GM23338 (cell line): ENCODE data around the gene MPPED2. TPM values are rescaled to one million over a fixed set of nuclear protein-coding genes. Genes with fewer than 3 reads are reported as not detected.

Experiments
- ATAC-seq: fragments of 200-7000 bp; cut with Tn5 transposase; 3 replicates; pipeline ENCODE4 v1.9.1; 2020
- DNase-seq: peaks from one replicate; pipeline ENCODE4 v3.0.0-alpha.2; 2015; ENCODE audit warnings: low spot score
- H2AFZ ChIP-seq: fragments of 200-600 bp; sonication (generic); 2 replicates; pipeline ENCODE4 v1.8.0; 2016; ENCODE audit warnings: antibody characterized with exemption, mild to moderate bottlenecking, moderate library complexity
- H3F3A ChIP-seq: fragments of 200-600 bp; sonication (generic); replicated peaks from 2 replicates; pipeline ENCODE4 v1.8.0; 2017; ENCODE audit warnings: antibody characterized with exemption, mixed run types, low read depth
- H3K27ac ChIP-seq: fragments of 200-600 bp; sonication (generic); 2 replicates; pipeline ENCODE4 v1.6.1; 2016; ENCODE audit warnings: low read depth
- H3K27me3 ChIP-seq: fragments of 200-600 bp; sonication (generic); 2 replicates; pipeline ENCODE4 v1.8.0; 2016; ENCODE audit warnings: mild to moderate bottlenecking, mixed run types, moderate library complexity; ENCODE audit not compliant: insufficient read depth
- H3K36me3 ChIP-seq: fragments of 200-600 bp; sonication (generic); 2 replicates; pipeline ENCODE4 v1.8.0; 2016; ENCODE audit warnings: mild to moderate bottlenecking; ENCODE audit not compliant: insufficient read depth
- H3K4me1 ChIP-seq: fragments of 200-600 bp; sonication (generic); 2 replicates; pipeline ENCODE4 v1.8.0; 2016; ENCODE audit warnings: mild to moderate bottlenecking, moderate library complexity; ENCODE audit not compliant: insufficient read depth
- H3K4me2 ChIP-seq: fragments of 200-600 bp; sonication (generic); 2 replicates; pipeline ENCODE4 v1.7.1; 2017; ENCODE audit warnings: mixed run types
- H3K4me3 ChIP-seq: fragments of 200-600 bp; sonication (generic); 2 replicates; pipeline ENCODE4 v1.6.1; 2016; ENCODE audit warnings: mixed run types
- H3K79me2 ChIP-seq: fragments of 200-600 bp; sonication (generic); replicated peaks from 2 replicates; pipeline ENCODE4 v1.8.0; 2017; ENCODE audit warnings: mild to moderate bottlenecking; ENCODE audit not compliant: insufficient read depth
- H3K9me2 ChIP-seq: fragments of 200-600 bp; sonication (generic); 2 replicates; pipeline ENCODE4 v1.8.0; 2017; ENCODE audit not compliant: insufficient read depth
- H4K20me1 ChIP-seq: fragments of 200-600 bp; sonication (generic); replicated peaks from 2 replicates; pipeline ENCODE4 v1.8.0; 2017; ENCODE audit warnings: mild to moderate bottlenecking; ENCODE audit not compliant: insufficient read depth
- H3K27ac Mint-ChIP-seq: 2 replicates; pipeline ENCODE4 v1.8.0; 2020; ENCODE audit warnings: inconsistent platforms, mild to moderate bottlenecking, moderate library complexity, mixed read lengths
- H3K27me3 Mint-ChIP-seq: 3 replicates; pipeline ENCODE4 v1.8.0; 2022; ENCODE audit warnings: low read depth, mild to moderate bottlenecking, moderate library complexity, mixed read lengths, inconsistent platforms; ENCODE audit not compliant: insufficient read depth, poor library complexity
- H3K36me3 Mint-ChIP-seq: 3 replicates; pipeline ENCODE4 v1.8.0; 2021; ENCODE audit warnings: low read depth, mild to moderate bottlenecking, inconsistent platforms, moderate library complexity, mixed read lengths
- H3K4me1 Mint-ChIP-seq: 3 replicates; pipeline ENCODE4 v1.8.0; 2020; ENCODE audit warnings: mild to moderate bottlenecking, inconsistent platforms, mixed read lengths
- H3K4me3 Mint-ChIP-seq: 3 replicates; pipeline ENCODE4 v1.8.0; 2021; ENCODE audit warnings: moderate library complexity, mild to moderate bottlenecking, inconsistent platforms, mixed read lengths
- H3K9me3 Mint-ChIP-seq: 3 replicates; pipeline ENCODE4 v1.8.0; 2020; ENCODE audit warnings: moderate library complexity, mild to moderate bottlenecking, inconsistent platforms, mixed read lengths
- CREB1 ChIP-seq: fragments of 250-450 bp; sonication (Bioruptor Pico); IDR thresholded peaks from 2 replicates; pipeline ENCODE4 v1.5.0; 2020; ENCODE audit warnings: low read depth, mild to moderate bottlenecking, moderate library complexity
- EZH2 ChIP-seq: fragments of 200-600 bp; sonication (generic); IDR thresholded peaks from one replicate; pipeline ENCODE4 v1.8.0; 2017; ENCODE audit warnings: antibody characterized with exemption, mild to moderate bottlenecking, low read depth; ENCODE audit not compliant: unreplicated experiment
- EZH2phosphoT487 ChIP-seq: fragments of 200-600 bp; sonication (generic); IDR thresholded peaks from one replicate; pipeline ENCODE4 v1.8.1; 2018; ENCODE audit warnings: antibody characterized with exemption; ENCODE audit not compliant: unreplicated experiment
- JUNB ChIP-seq: IDR thresholded peaks from one replicate; pipeline ENCODE4 v1.6.1; 2016; ENCODE audit warnings: antibody characterized with exemption; ENCODE audit not compliant: unreplicated experiment
- NANOG ChIP-seq: IDR thresholded peaks from 2 replicates; pipeline ENCODE4 v1.6.1; 2016; ENCODE audit warnings: antibody characterized with exemption, borderline replicate concordance
- POLR2AphosphoS5 ChIP-seq: IDR thresholded peaks from 2 replicates; pipeline ENCODE4 v1.6.1; 2016; ENCODE audit warnings: antibody characterized with exemption, low read depth
- STAT1 ChIP-seq: IDR thresholded peaks from one replicate; pipeline ENCODE4 v1.6.1; 2016; ENCODE audit warnings: antibody characterized with exemption; ENCODE audit not compliant: unreplicated experiment
- ZNF114 ChIP-seq: fragments of 250-450 bp; sonication (Bioruptor Pico); IDR thresholded peaks from 2 replicates; pipeline ENCODE4 v1.5.0; 2020; ENCODE audit warnings: mild to moderate bottlenecking, moderate library complexity
- ZNF331 ChIP-seq: fragments of 250-450 bp; sonication (Bioruptor Pico); IDR thresholded peaks from 2 replicates; pipeline ENCODE4 v1.5.0; 2020; ENCODE audit warnings: low read depth, mild to moderate bottlenecking, moderate library complexity
- polyA plus RNA-seq: library from polyadenylated mRNA; unstranded; fragments of >200 nt; fragmentation: Nextera tagmentation; extraction: Ambion mirVana; gene quantifications from 2 replicates; pipeline ENCODE4 v1.2.1, GENCODE V29; 2016
- total RNA-seq: library from RNA; depleted of rRNA; stranded (reverse); fragments of >200 nt; shearing (Covaris generic); gene quantifications from 2 replicates; pipeline ENCODE4 v1.2.3, GENCODE V29; 2014
- TF ChIP-seq, protein P1 (sequence below): IDR thresholded peaks from 2 replicates; pipeline ENCODE4 v1.6.1; 2016; ENCODE audit warnings: antibody characterized with exemption
- TF ChIP-seq, protein P2 (sequence below), 2 experiments: fragments of 200-600 bp in 1 of 2; sonication (generic) in 1 of 2; conservative IDR thresholded peaks; 2 replicates each; pipeline versions ENCODE4 v1.5.1 to v1.6.1; 2016 to 2017; ENCODE audit warnings: antibody characterized with exemption in 2 of 2, low read depth in 2 of 2, mild to moderate bottlenecking in 2 of 2, moderate library complexity in 1 of 2
- TF ChIP-seq, protein P3 (sequence below): fragments of 250-450 bp; sonication (Bioruptor Pico); IDR thresholded peaks from 2 replicates; pipeline ENCODE4 v1.5.0; 2020; ENCODE audit warnings: mild to moderate bottlenecking, moderate library complexity
- TF ChIP-seq, protein P4 (sequence below): IDR thresholded peaks from one replicate; pipeline ENCODE4 v1.6.1; 2018; ENCODE audit warnings: antibody characterized with exemption; ENCODE audit not compliant: unreplicated experiment

MPPED2 gene
- total and polyA plus RNA-seq, 2 experiments from 2014 or later = 4.4 to 6.8 TPM

DNA sequence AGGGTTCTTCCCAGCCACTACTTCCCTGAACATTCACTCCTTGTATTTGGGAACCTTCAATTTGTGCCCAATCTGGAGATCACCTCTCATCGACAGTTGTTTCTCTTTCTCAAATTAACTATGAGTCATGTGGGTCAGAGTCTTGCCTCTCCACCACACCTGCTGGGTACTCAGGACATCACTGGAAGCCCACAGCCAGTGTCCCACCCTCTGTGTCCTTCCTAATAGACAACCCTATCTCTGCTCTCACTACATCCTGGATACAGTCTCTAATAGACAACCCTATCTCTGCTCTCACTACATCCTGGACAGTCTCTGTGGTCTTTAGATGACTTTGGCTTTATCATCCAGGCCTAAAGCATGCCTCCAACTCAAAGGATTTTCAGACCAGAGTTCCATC lies 193.1 kb downstream of the MPPED2 start:
- H3K36me3 ChIP-seq = no peaks in the 10 kb centered on the region
- H4K20me1 ChIP-seq = no peaks in the 10 kb centered on the region
- no peaks in the 10 kb centered on the region for H3K9me2 ChIP-seq
- Mint-ChIP-seq H3K9me3 (peaks cover 2% of the 10 kb centered on the region; the same call in 1 of the 3 replicates), H3K36me3 (peaks cover 3% of the 10 kb centered on the region; the same call in 1 of the 3 replicates), H3K27ac (no peak overlapping the region), H3K4me3 (no peak overlapping the region), H3K27me3 (no peaks in the 10 kb centered on the region), H3K4me1 (peaks cover 6% of the 10 kb centered on the region; the same call in 1 of the 3 replicates)
- no peak overlapping the region for H2AFZ ChIP-seq
- no peaks in the 10 kb centered on the region for H3K4me1 ChIP-seq
- H3K4me3 ChIP-seq = no peak overlapping the region
- no peaks in the 10 kb centered on the region for H3K79me2 ChIP-seq
- H3K27ac ChIP-seq = no peak overlapping the region
- H3F3A ChIP-seq = no peaks in the 10 kb centered on the region
- H3K4me2 ChIP-seq = no peak overlapping the region
- TF ChIP-seq, protein P1, sequence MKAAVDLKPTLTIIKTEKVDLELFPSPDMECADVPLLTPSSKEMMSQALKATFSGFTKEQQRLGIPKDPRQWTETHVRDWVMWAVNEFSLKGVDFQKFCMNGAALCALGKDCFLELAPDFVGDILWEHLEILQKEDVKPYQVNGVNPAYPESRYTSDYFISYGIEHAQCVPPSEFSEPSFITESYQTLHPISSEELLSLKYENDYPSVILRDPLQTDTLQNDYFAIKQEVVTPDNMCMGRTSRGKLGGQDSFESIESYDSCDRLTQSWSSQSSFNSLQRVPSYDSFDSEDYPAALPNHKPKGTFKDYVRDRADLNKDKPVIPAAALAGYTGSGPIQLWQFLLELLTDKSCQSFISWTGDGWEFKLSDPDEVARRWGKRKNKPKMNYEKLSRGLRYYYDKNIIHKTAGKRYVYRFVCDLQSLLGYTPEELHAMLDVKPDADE = no peak
- TF ChIP-seq ZNF114 (CRISPR knock-in tag) (no peak), CREB1 (CRISPR knock-in tag) (no peak), POLR2AphosphoS5 (no peak), JUNB (no peak), STAT1 (no peak), ZNF331 (CRISPR knock-in tag) (no peak), NANOG (no peak), EZH2phosphoT487 (no peak), EZH2 (no peak)
- TF ChIP-seq, protein P2, sequence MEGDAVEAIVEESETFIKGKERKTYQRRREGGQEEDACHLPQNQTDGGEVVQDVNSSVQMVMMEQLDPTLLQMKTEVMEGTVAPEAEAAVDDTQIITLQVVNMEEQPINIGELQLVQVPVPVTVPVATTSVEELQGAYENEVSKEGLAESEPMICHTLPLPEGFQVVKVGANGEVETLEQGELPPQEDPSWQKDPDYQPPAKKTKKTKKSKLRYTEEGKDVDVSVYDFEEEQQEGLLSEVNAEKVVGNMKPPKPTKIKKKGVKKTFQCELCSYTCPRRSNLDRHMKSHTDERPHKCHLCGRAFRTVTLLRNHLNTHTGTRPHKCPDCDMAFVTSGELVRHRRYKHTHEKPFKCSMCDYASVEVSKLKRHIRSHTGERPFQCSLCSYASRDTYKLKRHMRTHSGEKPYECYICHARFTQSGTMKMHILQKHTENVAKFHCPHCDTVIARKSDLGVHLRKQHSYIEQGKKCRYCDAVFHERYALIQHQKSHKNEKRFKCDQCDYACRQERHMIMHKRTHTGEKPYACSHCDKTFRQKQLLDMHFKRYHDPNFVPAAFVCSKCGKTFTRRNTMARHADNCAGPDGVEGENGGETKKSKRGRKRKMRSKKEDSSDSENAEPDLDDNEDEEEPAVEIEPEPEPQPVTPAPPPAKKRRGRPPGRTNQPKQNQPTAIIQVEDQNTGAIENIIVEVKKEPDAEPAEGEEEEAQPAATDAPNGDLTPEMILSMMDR (conservative IDR thresholded peaks at IDR 0.05; ENCODE audit: low read depth in 2 of 2) = no peak
- TF ChIP-seq, protein P3, sequence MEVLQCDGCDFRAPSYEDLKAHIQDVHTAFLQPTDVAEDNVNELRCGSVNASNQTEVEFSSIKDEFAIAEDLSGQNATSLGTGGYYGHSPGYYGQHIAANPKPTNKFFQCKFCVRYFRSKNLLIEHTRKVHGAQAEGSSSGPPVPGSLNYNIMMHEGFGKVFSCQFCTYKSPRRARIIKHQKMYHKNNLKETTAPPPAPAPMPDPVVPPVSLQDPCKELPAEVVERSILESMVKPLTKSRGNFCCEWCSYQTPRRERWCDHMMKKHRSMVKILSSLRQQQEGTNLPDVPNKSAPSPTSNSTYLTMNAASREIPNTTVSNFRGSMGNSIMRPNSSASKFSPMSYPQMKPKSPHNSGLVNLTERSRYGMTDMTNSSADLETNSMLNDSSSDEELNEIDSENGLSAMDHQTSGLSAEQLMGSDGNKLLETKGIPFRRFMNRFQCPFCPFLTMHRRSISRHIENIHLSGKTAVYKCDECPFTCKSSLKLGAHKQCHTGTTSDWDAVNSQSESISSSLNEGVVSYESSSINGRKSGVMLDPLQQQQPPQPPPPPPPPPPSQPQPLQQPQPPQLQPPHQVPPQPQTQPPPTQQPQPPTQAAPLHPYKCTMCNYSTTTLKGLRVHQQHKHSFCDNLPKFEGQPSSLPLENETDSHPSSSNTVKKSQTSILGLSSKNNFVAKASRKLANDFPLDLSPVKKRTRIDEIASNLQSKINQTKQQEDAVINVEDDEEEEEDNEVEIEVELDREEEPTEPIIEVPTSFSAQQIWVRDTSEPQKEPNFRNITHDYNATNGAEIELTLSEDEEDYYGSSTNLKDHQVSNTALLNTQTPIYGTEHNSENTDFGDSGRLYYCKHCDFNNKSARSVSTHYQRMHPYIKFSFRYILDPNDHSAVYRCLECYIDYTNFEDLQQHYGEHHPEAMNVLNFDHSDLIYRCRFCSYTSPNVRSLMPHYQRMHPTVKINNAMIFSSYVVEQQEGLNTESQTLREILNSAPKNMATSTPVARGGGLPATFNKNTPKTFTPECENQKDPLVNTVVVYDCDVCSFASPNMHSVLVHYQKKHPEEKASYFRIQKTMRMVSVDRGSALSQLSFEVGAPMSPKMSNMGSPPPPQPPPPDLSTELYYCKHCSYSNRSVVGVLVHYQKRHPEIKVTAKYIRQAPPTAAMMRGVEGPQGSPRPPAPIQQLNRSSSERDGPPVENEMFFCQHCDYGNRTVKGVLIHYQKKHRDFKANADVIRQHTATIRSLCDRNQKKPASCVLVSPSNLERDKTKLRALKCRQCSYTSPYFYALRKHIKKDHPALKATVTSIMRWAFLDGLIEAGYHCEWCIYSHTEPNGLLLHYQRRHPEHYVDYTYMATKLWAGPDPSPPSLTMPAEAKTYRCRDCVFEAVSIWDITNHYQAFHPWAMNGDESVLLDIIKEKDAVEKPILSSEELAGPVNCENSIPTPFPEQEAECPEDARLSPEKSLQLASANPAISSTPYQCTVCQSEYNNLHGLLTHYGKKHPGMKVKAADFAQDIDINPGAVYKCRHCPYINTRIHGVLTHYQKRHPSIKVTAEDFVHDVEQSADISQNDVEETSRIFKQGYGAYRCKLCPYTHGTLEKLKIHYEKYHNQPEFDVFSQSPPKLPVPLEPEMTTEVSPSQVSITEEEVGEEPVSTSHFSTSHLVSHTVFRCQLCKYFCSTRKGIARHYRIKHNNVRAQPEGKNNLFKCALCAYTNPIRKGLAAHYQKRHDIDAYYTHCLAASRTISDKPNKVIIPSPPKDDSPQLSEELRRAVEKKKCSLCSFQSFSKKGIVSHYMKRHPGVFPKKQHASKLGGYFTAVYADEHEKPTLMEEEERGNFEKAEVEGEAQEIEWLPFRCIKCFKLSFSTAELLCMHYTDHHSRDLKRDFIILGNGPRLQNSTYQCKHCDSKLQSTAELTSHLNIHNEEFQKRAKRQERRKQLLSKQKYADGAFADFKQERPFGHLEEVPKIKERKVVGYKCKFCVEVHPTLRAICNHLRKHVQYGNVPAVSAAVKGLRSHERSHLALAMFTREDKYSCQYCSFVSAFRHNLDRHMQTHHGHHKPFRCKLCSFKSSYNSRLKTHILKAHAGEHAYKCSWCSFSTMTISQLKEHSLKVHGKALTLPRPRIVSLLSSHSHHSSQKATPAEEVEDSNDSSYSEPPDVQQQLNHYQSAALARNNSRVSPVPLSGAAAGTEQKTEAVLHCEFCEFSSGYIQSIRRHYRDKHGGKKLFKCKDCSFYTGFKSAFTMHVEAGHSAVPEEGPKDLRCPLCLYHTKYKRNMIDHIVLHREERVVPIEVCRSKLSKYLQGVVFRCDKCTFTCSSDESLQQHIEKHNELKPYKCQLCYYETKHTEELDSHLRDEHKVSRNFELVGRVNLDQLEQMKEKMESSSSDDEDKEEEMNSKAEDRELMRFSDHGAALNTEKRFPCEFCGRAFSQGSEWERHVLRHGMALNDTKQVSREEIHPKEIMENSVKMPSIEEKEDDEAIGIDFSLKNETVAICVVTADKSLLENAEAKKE (CRISPR knock-in tag) = no peak
- TF ChIP-seq, protein P4, sequence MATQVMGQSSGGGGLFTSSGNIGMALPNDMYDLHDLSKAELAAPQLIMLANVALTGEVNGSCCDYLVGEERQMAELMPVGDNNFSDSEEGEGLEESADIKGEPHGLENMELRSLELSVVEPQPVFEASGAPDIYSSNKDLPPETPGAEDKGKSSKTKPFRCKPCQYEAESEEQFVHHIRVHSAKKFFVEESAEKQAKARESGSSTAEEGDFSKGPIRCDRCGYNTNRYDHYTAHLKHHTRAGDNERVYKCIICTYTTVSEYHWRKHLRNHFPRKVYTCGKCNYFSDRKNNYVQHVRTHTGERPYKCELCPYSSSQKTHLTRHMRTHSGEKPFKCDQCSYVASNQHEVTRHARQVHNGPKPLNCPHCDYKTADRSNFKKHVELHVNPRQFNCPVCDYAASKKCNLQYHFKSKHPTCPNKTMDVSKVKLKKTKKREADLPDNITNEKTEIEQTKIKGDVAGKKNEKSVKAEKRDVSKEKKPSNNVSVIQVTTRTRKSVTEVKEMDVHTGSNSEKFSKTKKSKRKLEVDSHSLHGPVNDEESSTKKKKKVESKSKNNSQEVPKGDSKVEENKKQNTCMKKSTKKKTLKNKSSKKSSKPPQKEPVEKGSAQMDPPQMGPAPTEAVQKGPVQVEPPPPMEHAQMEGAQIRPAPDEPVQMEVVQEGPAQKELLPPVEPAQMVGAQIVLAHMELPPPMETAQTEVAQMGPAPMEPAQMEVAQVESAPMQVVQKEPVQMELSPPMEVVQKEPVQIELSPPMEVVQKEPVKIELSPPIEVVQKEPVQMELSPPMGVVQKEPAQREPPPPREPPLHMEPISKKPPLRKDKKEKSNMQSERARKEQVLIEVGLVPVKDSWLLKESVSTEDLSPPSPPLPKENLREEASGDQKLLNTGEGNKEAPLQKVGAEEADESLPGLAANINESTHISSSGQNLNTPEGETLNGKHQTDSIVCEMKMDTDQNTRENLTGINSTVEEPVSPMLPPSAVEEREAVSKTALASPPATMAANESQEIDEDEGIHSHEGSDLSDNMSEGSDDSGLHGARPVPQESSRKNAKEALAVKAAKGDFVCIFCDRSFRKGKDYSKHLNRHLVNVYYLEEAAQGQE = no peak
- ATAC-seq (no peak), DNase-seq (no peak)
- H3K27me3 ChIP-seq = no peaks in the 10 kb centered on the region
